ENCODE results near the gene GNG7. TPM values are rescaled to one million over a fixed set of nuclear protein-coding genes. Genes with fewer than 3 reads are reported as not detected.
"Not testable (repeated sequence)": the region's sequence is repeated elsewhere in the genome, so short reads cannot be mapped to it uniquely, and the experiment has no call there.

Gene GNG7
- polyA plus RNA-seq, 1 donor = 2.4 TPM

DNA sequence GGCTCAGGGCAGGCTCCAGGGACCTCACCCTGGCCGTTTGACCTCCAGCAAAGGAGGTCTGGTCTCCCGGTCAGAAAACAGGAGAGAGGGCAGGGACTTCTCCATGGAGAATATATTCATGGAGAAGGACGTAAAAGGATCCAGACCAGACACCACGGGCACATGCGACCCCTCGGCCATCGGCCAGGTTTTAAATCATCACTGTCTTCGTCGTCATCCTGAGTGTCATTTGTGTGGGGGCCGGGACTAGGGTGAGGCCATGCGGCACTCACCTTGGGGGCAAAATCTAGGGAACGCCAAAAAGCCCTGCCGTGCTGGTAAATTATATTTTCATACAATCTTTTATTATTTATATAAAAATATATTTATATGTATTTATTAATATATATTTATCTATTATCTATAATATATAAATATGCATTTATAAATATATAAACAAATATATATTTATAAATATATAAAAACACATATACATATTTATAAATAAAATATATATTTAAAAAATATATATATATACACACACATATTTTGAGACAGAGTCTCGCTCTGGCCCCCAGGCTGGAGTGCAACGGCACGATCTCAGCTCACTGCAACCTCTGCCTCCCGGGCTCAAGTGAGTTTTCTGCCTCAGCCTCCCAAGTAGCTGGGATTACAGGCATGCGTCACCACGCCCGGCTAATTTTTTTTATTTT, 151.2 kb downstream of the GNG7 start:
- DNase-seq (ENCODE audit: low read depth) = no peak

DNA sequence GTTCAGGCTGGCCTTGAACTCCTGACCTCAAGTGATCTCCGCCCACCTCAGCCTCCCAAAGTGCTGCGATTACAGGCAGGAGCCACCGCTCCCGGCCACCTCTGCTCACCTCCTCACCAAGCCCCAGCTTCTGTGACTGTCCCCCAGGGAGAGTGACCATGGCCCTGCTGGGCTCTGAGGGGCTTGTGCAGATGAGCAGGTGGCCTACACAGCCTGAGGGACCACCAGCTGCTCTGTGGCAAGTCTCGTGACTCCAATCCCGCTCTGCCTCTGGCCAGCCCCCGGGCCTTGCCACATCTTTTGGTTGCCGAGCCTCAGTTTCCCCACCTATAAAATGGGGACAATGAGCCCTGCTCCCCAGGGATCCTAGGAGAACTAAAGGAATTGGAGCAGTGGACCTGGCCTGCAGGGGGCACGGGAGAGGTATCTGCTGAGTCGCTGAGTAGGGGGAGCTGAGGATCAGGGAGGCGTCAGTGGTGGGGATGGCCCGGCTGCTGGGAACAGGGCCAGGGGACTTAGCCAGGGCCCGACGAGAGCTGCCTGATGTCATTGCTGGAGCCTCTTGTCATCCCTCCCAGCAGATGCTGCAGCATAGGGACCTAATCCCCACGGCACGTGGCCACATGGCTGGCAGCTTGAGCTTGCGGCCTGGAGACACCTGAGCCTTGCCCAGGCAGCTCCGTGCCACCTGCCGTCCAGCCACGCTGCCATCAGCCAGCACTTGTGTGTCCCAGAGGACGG, 151.9 kb downstream of the GNG7 start:
- no peak for DNase-seq (ENCODE audit: low read depth)

DNA sequence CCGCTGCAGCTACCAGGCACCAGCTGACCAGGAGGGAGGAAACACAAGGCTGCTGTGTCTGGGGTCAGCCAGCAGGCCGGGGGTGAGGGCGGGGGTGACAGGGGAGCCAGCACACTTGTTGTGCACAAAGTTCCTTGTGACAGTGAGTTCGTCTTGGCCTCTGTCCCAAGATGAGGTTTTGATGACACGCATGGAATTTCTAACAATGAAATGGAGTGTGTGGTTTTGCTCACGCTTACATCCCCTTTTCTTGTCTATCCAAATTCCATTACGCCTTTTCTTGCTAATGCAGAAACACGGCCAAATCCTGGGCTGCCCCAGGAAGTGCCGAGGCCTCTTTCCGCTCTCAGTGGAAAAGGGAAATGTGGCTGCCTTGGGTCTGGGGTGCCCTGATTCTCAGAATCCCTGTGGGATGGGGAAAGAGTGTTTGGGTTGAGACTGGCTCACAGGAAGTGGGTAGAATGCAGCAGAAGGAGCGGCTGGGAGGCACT, 152.7 kb downstream of the GNG7 start:
- peak; percentile 77 for DNase-seq (ENCODE audit: low read depth)

DNA sequence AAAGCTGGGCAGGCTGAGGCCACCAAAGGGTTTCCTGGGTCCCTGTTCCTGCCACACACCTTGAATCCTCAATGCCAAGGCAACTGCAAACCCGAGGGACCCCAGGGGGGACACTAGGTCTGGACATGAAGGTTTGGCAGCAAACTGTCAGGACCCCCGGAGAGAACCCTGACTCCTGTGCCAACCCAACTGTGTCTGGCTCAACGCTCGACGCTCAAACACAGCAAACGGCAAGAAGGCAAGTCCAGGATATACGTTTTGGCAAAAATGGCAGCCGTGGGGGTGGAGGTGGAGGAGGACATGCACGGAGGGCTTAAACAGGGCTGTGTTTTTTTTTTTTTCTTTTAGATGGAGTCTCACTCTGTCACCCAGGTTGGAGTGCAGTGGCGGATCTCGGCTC, 153.5 kb downstream of the GNG7 start:
- DNase-seq (ENCODE audit: low read depth) = no peak

DNA sequence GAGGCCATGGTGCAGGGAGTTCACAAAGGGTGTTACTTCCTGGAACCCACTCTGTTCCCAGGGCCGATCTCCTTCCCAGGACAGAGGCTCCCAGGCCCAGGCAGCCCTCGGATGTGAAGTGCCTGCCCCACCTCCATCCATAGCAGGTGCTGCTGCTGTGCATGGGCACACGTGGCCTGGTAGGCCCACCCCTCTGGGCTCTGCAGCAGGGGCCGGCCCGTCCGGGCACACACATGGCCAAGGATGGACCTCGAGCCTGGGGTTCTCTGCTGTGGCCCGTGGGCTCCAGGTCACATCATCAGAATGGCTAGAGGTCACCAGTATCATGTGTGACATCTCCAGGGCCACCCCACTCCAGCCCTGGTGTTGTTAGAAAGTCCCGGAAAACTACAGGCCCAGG, 154.8 kb downstream of the GNG7 start:
- DNase-seq (ENCODE audit: low read depth) = no peak

DNA sequence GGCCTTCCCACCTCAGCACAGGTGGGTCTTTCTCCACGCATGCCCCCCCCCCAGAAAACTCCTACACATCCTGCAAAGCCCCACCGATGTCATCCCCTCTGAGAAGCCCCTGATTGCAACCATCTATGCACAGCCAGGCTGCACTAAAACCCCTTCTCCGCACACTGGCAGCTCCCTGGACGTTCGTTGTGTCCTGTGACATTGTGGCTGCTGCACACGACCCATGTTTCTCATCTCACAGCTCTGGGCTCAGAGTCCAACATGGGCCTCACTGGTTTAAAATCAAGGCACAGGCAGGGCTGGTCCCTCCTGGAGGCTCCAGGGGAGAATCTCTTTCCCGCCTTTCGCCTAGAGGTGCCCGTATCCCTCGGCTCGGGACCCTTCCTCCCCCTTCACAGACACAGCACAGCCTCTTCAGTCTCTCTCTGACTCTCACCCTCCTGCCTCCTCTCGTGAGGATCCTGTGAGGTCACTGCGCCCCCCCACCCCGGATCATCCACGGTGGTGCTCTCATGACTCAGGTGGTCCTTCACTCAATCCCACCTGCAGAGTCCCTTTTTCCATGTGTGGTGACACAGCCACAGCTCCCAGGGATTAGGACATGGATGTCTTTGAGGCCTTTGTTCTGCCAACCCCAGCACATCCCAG, 155.3 kb downstream of the GNG7 start:
- no peak for DNase-seq (ENCODE audit: low read depth)

DNA sequence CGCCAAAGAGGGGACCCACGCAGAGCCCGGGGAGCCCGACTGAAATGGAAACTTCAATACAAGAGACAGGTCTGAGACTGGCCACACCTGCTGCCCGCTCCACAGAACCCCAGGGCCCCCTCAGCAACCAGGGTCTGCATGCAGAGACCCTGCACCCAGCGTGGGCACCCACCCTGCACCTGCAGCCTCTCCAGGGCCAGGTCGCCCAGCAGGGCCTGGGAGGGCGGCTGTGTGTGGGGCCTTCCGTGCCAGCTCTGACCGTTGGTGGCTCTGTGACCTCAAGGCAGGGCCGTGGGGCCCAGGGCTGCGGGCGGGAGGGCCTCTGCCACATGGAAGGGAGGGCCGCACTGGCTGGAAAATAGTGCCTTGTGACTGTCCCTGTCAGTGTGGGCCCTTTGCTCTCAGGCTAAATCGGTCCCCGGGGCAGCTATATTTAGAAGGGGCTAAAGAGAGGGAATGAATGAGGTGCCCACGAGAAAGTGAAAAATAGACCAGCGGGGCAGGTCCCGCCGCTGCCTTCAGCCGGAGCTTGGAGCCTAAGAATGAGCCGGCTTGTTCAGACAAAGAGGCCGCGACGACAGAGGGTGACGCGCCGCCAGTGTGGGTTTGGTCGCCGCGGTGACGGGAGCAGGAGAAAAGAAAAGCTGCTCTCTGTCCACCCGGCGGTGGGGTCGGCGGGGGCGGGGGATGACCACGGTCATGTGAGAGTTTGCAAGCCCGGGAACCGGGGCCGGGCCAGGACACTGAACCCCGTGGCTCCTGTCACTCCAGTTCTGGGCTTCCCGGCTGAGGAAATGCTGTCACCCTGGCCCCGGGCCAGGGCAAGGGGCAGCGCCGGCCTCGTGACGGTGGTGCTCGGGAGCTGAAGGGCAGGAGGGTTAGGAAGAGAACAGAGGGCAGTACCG, 156.1 kb downstream of the GNG7 start:
- no peak for DNase-seq (ENCODE audit: low read depth)

DNA sequence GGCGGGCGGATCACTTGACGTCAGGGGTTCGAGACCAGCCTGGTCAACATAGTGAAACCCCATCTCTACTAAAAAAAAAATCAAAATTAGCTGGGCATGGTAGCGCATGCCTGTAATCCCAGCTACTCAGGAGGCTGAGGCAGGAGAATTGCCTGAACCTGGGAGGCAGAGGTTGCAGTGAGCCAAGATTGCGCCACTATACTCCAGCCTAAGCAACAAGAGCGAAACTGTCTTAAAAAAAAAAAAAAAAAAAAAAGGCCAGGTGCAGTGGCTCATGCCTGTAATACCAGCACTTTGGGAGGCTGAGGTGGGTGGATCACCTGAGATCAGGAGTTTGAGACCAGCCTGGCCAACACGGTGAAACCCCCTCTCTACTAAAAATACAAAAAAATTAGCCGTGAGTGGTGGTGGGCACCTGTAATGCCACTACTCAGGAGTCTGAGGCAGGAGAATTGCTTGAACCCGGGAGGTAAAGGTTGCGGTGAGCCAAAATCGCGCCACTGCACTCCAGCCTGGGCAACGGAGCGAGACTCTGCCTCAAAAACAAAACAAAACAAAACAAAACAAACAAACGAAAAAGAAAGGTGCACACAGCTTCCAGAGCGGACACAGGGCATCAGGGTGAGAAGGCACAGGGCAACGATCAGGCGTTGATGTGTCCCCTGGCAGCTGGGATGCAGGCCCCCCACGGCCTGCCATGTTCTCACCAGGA, 156.9 kb downstream of the GNG7 start:
- DNase-seq (ENCODE audit: low read depth) = not testable (repeated sequence)

DNA sequence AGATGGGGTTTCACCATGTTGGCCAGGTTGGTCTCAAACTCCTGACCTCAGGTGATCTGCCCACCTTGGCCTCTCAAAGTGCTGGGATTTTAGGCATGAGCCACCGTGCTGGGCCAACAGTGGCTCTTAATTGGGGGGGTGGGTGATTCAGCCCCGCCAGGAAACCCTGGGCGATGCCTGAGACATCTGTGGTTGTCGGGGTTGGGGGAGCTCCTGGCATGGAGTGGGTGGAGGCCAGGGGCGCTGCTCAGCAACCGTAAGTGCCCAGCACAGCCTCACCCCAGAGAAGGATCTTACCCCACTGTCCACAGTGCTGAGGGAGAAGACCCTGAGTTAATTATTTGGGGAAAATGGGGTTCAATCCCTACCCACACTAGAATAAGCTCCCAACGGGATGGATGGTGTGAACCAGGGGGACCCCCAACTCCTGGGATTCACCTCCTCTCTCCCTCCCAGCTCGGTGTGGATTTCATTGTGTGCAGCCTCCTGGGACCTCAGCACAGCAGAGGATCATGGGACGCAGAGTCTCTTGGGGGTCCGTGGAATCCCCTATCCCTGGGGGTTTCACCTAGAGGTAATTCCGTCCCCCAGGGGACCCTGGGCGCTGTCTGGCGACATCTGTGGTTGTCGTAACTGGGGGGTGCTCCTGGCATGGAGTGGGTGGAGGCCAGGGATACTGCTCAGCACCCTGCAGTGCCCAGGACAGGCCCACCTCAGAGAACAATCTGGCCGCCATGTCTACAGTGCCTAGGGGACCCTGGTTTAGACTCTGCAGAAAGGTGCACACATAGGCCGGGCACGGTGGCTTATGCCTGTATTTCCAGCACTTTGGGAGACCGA, 157.7 kb downstream of the GNG7 start:
- DNase-seq (ENCODE audit: low read depth) = no peak

DNA sequence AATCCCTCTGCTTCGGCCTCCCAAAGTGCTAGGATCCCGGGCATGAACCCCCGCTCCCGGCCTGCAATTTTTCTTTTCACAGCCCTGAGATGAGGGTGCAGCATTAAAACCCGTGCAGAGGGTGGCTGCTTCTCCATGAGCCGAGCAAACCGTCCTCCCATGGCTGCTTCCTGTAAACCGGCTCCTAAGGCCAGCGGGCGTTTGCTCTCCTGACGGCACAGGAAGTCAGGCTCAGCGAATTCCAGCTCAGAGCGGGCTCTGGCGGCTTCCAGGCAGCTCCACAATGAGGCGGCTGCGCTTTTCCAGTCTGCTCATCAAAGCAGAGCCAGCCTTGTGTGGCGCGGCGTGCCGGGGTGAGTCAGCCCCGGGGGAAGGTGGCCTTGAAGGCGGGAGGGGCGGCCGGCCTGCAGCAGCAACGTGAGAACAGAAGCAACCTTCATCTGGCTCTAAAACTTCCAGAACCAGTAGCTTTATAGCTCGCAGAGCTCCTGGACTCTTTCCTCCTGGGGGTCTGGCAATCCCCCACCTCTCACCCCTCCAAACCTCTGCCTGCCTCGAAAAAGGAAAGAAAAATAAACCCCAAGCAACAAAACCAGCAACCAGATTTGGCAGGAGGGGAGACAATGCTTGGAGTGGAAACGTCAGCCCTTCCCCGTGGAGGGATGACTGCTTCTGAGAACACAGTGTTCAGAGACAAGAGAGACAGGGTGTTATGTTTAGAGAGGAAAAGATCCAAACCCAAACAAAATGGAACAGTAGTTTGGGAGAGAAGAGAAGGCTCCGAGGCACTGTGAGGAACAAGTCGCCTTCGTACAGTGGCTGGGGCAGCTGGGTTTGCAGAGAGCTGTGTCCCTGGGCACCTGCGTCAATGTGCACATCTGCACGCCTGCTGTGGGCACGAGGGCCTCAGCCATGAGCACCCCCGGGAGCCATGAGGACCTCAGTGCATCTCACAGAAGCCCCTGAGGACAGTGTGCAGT, 158.7 kb downstream of the GNG7 start:
- DNase-seq (ENCODE audit: low read depth) = peak; percentile 55

DNA sequence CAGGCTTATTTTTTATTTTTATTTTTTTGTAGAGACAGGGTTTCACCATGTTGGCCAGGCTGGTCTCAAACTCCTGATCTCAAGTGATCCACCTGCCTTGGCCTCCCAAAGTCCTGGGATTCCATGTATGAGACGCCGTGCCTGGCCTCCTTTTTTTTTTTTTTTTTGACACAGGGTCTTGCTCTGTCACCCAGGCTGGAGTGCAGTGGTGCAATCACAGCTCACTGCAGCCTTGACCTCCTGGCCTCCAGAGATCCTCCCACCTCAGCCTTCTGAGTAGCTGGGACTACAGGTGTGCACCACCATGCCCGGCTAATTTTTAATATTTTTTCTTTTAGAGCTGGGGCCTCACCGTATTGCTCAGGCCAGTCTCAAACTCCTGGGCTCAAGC, 159.4 kb downstream of the GNG7 start:
- not testable (repeated sequence) for DNase-seq (ENCODE audit: low read depth)

DNA sequence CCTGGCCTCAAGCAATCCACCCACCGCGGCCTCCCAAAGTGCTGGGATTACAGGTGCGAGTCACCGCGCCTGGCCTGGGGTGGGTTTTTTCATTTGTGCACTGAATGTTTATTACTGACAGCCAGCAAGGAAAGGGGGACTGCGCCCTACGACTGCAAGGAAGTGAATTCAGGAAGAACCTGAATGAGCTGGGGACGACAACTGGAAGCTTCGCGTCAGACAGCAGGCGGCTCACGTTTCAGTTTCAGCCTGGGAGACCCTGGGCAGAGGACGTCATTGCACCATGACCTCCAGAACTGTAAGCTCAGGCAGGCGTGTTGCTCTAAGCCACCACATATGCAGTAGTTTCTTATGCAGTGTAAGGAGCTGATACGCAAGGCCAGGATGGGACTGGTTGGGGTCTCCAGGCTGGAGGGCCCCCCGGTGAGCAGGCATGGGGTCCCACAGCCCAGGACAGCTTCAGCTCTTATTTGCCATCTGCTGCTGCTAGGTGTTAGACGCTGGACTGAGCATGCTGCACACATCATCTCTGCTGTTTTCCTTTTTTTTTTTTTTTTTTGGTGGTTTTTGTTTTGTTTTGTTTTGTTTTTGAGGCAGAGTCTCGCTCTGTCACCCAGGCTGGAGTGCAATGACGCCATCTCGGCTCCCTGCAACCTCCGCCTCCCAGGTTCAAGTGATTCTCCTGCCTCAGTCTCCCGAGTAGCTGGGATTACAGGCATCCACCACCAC, 160.0 kb downstream of the GNG7 start:
- DNase-seq (ENCODE audit: low read depth) = no peak

DNA sequence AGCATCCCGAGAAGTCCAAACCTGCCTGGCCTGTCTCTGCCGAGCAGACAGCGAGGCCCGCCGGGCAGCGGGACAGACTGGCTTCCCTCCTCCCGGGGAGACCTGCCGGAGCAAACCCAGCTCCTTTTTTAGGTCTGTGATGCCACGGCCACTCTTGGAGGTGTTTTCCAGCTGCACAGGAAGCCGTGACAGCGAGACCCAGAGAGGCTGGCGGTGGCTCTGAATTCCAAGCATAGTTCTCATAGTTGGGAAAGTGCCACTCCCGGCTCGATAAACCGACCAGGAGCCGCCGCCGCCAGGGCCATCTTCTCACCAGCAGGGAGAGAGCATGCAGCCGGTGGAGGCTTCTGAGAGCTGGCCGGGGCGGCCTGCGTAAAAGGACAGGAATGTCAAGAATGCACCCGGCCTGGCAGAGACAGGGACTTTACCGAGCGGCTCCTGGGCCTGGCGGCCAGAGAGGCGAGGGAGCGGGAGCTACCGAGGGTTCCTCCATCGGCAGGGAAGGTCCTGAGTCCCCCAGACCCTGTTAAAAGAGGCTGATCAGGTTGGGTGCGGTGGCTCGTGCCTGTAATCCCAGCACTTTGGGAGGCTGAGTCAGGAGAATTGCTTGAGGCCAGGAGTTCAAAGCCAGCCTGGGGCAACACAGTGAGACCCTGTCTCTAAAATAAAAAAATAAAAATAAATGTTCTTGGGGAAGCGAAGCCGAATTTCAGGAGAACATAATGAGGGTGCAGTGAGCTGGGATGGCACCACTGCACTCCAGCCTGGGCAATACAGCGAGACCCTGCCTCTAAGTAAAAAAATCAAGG, 161.6 kb downstream of the GNG7 start:
- DNase-seq (ENCODE audit: low read depth) = no peak

DNA sequence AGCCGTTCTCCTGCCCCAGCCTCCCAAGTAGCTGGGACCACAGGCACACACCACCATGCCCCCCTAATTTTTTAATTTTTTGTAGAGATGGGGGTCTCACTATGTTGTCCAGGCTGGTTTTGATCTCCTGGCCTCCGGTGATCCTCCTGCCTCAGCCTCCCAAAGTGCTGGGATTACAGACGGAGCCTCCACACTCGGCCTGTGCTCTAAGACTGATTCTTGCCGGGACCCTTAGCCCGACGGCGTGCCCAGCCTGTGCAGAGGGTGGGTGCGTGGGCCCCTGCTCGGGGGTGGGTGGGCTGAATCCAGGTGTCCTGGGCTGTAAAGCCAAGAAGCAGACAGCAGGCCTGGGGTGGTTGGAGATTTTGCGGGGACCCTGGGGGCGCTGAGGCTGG, 162.2 kb downstream of the GNG7 start:
- no peak for DNase-seq (ENCODE audit: low read depth)

DNA sequence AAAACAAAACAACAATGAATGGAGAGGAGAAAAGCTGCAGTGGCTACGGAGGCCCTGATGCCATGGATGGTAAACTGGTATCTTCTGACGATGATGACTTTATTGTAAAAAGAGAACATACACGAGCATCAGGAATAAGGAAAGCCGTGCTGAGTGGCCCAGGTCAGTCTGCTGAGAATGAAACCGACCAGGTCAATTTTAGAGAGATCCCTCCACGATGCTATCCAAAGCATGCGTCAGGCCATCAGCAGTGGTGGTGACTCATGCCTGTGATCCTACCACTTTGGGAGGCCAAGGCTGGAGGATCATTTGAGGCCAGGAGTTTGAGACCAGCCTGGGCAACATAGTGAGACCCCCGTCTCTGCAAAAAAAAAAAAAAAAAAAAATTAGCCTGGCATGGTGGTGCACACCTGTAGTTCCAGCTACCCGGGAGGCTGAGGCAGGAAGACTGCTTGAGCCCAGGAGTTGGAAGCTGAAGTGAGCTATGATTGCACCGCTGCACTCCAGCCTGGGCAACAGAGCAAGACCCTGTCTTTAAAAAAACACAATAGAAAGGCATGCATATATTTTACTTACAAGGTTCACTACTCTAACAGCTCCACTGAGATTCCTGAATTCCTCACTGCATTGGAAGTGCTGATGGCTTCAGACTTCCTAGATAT, 164.3 kb downstream of the GNG7 start:
- no peak for DNase-seq (ENCODE audit: low read depth)

DNA sequence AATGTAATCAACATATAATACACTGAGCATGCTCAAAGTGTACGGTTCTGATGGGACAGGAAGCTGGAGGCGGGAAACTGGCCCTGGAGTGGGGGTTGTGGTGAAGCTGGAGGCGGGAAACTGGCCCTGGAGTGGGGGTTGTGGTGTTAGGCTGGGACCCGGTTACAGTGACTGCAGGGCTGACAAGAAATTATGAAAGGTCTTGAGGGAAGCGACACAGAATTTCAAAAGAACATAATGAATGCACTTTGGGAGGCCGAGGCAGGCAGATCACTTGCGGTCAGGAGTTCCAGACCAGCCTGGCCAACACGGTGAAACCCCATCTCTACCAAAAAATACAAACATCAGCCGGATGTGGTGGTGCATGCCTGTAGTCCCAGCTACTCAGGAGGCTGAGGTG, 164.9 kb downstream of the GNG7 start:
- DNase-seq (ENCODE audit: low read depth) = not testable (repeated sequence)

DNA sequence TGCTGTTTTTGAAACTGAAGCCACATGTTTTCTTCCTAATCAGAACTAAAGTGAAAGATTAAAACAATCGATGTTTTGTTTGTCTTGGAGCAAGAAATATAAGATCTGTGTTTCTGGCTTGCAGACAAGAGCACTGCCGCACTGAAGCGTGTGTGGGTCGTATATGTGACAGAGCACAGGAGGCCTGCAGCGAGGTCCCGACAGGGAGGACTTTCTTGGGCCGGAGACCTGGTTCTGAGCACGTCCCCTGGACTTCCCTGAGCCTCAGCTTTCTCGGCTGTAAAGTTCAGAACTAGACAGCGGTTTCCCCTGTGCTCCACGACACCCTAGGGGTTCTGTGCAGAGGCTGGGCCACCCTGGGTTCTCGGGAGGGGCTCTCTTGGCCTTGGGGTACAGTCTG, 166.0 kb downstream of the GNG7 start:
- no peak for DNase-seq (ENCODE audit: low read depth)
